ENCODE results near the gene NFILZ. TPM values are rescaled to one million over a fixed set of nuclear protein-coding genes. Genes with fewer than 3 reads are reported as not detected.

The NFILZ gene
- total RNA-seq, 1 experiment from 2014 or later: not detected

DNA sequence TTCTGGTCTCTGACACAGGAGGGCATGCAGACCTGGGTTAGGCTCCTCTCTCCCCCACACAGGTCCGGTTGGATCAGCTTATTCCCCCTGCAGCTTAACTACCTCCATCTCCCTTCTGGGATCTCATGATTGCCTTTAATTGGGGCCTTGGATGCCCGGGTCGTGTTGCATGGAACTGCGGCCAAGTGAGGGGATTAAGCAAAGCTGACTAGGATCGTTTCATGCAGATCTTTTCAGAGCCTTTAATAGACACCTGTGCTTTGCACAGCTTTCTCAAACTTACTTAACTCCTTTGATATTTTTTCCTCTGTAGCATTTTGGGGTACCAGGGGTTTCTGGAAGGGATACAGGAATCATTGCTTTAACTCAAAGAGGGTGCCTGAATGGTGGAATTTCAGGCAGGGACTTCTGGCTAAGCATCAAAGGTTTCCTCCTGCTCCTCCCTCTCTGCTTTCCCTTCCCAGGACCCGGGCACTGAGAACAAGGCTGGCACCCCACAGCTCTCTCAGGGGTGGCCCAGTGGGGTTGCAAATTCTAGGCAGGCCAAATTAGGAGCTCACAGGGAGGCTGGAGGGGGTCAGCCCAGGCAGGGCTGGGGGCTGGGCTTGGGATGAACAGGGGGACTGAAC lies 477 bp downstream of the NFILZ start:
- TF ChIP-seq YY1 (IDR thresholded peaks at IDR 0.05; ENCODE audit: extremely low read depth, insufficient replicate concordance, low read depth, low read length): no peak
- no peak for TF ChIP-seq EZH2 (IDR thresholded peaks at IDR 0.05)
- no peak for TF ChIP-seq ZNF274 (IDR thresholded peaks at IDR 0.05; ENCODE audit: low read depth, low read length)
- TF ChIP-seq EGR1 (IDR thresholded peaks at IDR 0.05; ENCODE audit: low read depth): no peak
- no peak for TF ChIP-seq SIN3A (IDR thresholded peaks at IDR 0.05; ENCODE audit: low read depth)
- no peak for TF ChIP-seq POLR2AphosphoS5 (IDR thresholded peaks at IDR 0.05; ENCODE audit: low read depth, low read length)
- TF ChIP-seq REST (IDR thresholded peaks at IDR 0.05; ENCODE audit: low read depth): no peak
- TF ChIP-seq ELF1 (IDR thresholded peaks at IDR 0.05; ENCODE audit: borderline replicate concordance, low read depth): no peak
- TF ChIP-seq ATF3 (IDR thresholded peaks at IDR 0.05): no peak
- TF ChIP-seq, protein P1, sequence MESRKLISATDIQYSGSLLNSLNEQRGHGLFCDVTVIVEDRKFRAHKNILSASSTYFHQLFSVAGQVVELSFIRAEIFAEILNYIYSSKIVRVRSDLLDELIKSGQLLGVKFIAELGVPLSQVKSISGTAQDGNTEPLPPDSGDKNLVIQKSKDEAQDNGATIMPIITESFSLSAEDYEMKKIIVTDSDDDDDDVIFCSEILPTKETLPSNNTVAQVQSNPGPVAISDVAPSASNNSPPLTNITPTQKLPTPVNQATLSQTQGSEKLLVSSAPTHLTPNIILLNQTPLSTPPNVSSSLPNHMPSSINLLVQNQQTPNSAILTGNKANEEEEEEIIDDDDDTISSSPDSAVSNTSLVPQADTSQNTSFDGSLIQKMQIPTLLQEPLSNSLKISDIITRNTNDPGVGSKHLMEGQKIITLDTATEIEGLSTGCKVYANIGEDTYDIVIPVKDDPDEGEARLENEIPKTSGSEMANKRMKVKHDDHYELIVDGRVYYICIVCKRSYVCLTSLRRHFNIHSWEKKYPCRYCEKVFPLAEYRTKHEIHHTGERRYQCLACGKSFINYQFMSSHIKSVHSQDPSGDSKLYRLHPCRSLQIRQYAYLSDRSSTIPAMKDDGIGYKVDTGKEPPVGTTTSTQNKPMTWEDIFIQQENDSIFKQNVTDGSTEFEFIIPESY (IDR thresholded peaks at IDR 0.05; ENCODE audit: extremely low read depth, insufficient replicate concordance, low read length): no peak
- TF ChIP-seq ZFX (IDR thresholded peaks at IDR 0.05): no peak
- TF ChIP-seq CBX3 (IDR thresholded peaks at IDR 0.05; ENCODE audit: low read depth): no peak
- TF ChIP-seq CEBPB (IDR thresholded peaks at IDR 0.05; ENCODE audit: low read depth): no peak
- no peak for TF ChIP-seq SRF (IDR thresholded peaks at IDR 0.05; ENCODE audit: low read depth)
- ChIA-PET CTCF (interaction anchor here (1.2 to 1.4 kb wide), 2 partner anchors 11 to 23 kb away, joined by 3 to 4 read pairs; no protein-coding TSS in a partner anchor), RAD21 (ENCODE audit: low non-redundant PET in 1 of 2, low total read pairs in 2 of 2, uncharacterized antibody in 2 of 2, unreplicated experiment in 2 of 2) (no interaction called here), POLR2A (no interaction called here)
- no peaks in the 10 kb centered on the region for H3K4me1 ChIP-seq (ENCODE audit: control insufficient read depth in 1 of 2, insufficient read depth in 2 of 2, low read length in 2 of 2)
- no peak overlapping the region for H3K9ac ChIP-seq (ENCODE audit: low read length)
- ATAC-seq (no peak), DNase-seq (ENCODE audit: low read depth, low spot score) (no peak)
- no peak overlapping the region for H2AFZ ChIP-seq (ENCODE audit: low read depth, low read length, poor library complexity, severe bottlenecking)
- H3K79me2 ChIP-seq (ENCODE audit: insufficient read depth, low read length): no peaks in the 10 kb centered on the region
- H4K20me1 ChIP-seq (ENCODE audit: insufficient read depth): no peaks in the 10 kb centered on the region
- no peak overlapping the region for H3K4me2 ChIP-seq (ENCODE audit: low read length)
- no peaks in the 10 kb centered on the region for H3K9me2 ChIP-seq (ENCODE audit: insufficient read depth)
- BruUV-seq (replicated peaks): no TSS peak
- no peak overlapping the region for H3K27ac ChIP-seq (ENCODE audit: low read depth, low read length)
- no peaks in the 10 kb centered on the region for H3K27me3 ChIP-seq (ENCODE audit: insufficient read depth, low read length)
- no peaks in the 10 kb centered on the region for H3K9me3 ChIP-seq (ENCODE audit: control insufficient read depth in 1 of 2, insufficient read depth in 1 of 2, low read depth in 1 of 2, low read length in 2 of 2)
- intact Hi-C loops (cut with micrococcal nuclease): no loop called here
- no peak overlapping the region for H3K4me3 ChIP-seq (replicated peaks in 1 of 2; ENCODE audit: low read depth in 1 of 2, low read length in 2 of 2)
- no peaks in the 10 kb centered on the region for H3K36me3 ChIP-seq (ENCODE audit: control insufficient read depth in 1 of 2, insufficient read depth in 2 of 2, low read length in 2 of 2)

Measured in HCT116 (cell line).